ENCODE data around the gene SPSB3.
A peak's percentile ranks its signal among the peaks of the same experiment; 100 is the strongest.

GRCh38 chr16:1773703-1774447 is 8.5 kb downstream of the SPSB3 start:
- TF ChIP-seq ZNF565 (CRISPR knock-in tag; conservative IDR thresholded peaks at IDR 0.05; ENCODE audit: low read depth) (no peak), PPARA (CRISPR knock-in tag; IDR thresholded peaks at IDR 0.05; ENCODE audit: borderline replicate concordance) (no peak), ZNF70 (CRISPR knock-in tag; IDR thresholded peaks at IDR 0.05) (peak; percentile 66; the same call in 1 of the 2 replicates), PATZ1 (CRISPR knock-in tag; IDR thresholded peaks at IDR 0.05; ENCODE audit: borderline replicate concordance) (no peak), TCF4 (CRISPR knock-in tag; IDR thresholded peaks at IDR 0.05; ENCODE audit: borderline replicate concordance) (no peak)

Data from SK-N-SH treated with all-trans-retinoic acid at 6 μM for 48 hours (cell line).